CD4-positive, alpha-beta T cell (primary cell): ENCODE measurements around the gene UQCC3. TPM values are rescaled to one million over a fixed set of nuclear protein-coding genes. Genes with fewer than 3 reads are reported as not detected.

Experiments
- ATAC-seq: fragments of 200-7000 bp; cut with Tn5 transposase; one replicate; pipeline ENCODE4 v1.10.0; 2022; ENCODE audit warnings: mild to moderate bottlenecking; ENCODE audit not compliant: poor library complexity
- CTCF ChIA-PET: fragments of 350-600 bp; sonication (Branson Sonifier 250); formaldehyde crosslinking; loops from one replicate; lab custom pipeline; 2021; ENCODE audit warnings: antibody characterized with exemption, inconsistent platforms; lab: Charles Lee
- POLR2A ChIA-PET: fragments of 350-600 bp; sonication (Branson Sonifier 250); formaldehyde crosslinking; loops from one replicate; lab custom pipeline; 2021; ENCODE audit warnings: antibody characterized with exemption, inconsistent platforms; lab: Charles Lee
- DNase-seq, 14 experiments: peaks; one replicate each; pipeline ENCODE4 v3.0.0-alpha.2; 2013 to 2020; ENCODE audit warnings: mixed read lengths in 2 of 14
- H3K27ac ChIP-seq, 2 donors: one replicate each; pipeline versions ENCODE4 v1.5.1 to v1.7.0; 2013; ENCODE audit warnings: low read length in 2 of 2, low read depth in 1 of 2, mild to moderate bottlenecking in 1 of 2
- H3K27me3 ChIP-seq, 2 experiments: 1 replicate in 1 of 2; 2 replicates in 1 of 2; pipeline versions ENCODE4 v1.6.1 to v1.7.0; 2013; ENCODE audit warnings: low read length in 2 of 2, control low read depth in 1 of 2, mild to moderate bottlenecking in 1 of 2, moderate library complexity in 1 of 2; ENCODE audit not compliant: insufficient read depth in 2 of 2, control insufficient read depth in 1 of 2
- H3K36me3 ChIP-seq: one replicate; pipeline ENCODE4 v1.6.1; 2013; ENCODE audit warnings: low read length, control low read depth; ENCODE audit not compliant: insufficient read depth
- H3K4me1 ChIP-seq: one replicate; pipeline ENCODE4 v1.6.1; 2013; ENCODE audit warnings: low read length, control low read depth; ENCODE audit not compliant: insufficient read depth
- H3K4me3 ChIP-seq: one replicate; pipeline ENCODE4 v1.5.1; 2013; ENCODE audit warnings: mild to moderate bottlenecking, low read length, moderate library complexity
- H3K9me3 ChIP-seq, 2 experiments: 1 replicate in 1 of 2; 2 replicates in 1 of 2; pipeline versions ENCODE4 v1.6.1 to v1.7.0; 2013; ENCODE audit warnings: low read length in 2 of 2, mild to moderate bottlenecking in 2 of 2, control low read depth in 1 of 2, moderate library complexity in 1 of 2; ENCODE audit not compliant: control insufficient read depth in 1 of 2, insufficient read depth in 1 of 2
- H3K27ac Mint-ChIP-seq: one replicate; pipeline ENCODE4 v1.8.0; 2020; ENCODE audit warnings: mixed read lengths
- H3K27me3 Mint-ChIP-seq: one replicate; pipeline ENCODE4 v1.8.0; 2021; ENCODE audit warnings: mixed read lengths
- H3K36me3 Mint-ChIP-seq: one replicate; pipeline ENCODE4 v1.8.0; 2021; ENCODE audit warnings: low read depth, mixed read lengths
- H3K4me1 Mint-ChIP-seq: one replicate; pipeline ENCODE4 v1.8.0; 2021; ENCODE audit warnings: low read depth, mixed read lengths
- H3K4me3 Mint-ChIP-seq: one replicate; pipeline ENCODE4 v1.8.0; 2020; ENCODE audit warnings: mild to moderate bottlenecking, mixed read lengths
- H3K9me3 Mint-ChIP-seq: one replicate; pipeline ENCODE4 v1.8.0; 2020; ENCODE audit warnings: mixed read lengths
- intact Hi-C, 2 experiments: fragments of 100-400 bp; cut with DNase I in 1 of 2; cut with micrococcal nuclease in 1 of 2; formaldehyde crosslinking; loops; one replicate each; pipeline versions ENCODE4 v1.15.1 to v1.9.0; 2023 to 2025; cut with DNase I, micrococcal nuclease
- total RNA-seq, 174 experiments: library from RNA in 2 of 174; stranded (reverse) in 2 of 174; gene quantifications; one replicate each; pipeline ENCODE4 v1.2.3 and lab custom pipeline; 2021 to 2026
- TF ChIP-seq, protein P1 (sequence below): fragments of 200-600 bp; IDR thresholded peaks from one replicate; pipeline ENCODE4 v1.8.0; 2022; ENCODE audit warnings: antibody characterized with exemption, mild to moderate bottlenecking

Gene UQCC3
- total RNA-seq, 2 experiments from 2014 or later = 1.5 to 2.3 TPM

DNA sequence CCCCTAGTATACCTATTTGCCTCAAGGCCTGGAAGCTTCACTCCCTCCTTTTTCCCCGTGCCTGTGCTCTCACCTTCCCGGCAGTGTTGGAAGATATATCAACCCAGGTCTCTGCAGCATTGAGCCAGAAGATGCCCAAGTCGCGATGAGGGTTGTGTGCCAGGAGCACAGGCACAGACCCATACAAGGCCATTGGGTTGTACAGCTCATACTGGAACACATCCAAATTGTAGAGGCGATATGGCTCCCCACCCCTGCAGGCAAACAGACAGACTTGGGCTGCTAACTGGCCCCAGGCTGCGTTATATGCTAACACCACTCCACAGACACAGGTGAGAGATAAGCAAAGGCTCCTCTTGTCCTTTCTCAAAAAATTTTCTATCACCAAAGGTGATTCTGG, 39.0 kb upstream of the UQCC3 start:
- Mint-ChIP-seq H3K36me3 (peaks cover 96% of the 10 kb centered on the region), H3K27ac (peak overlapping the region; percentile 30)
- POLR2A ChIA-PET = interaction anchor here (1.9 kb wide), 1 partner anchor 41 kb away, joined by 5 read pairs; the partner anchor contains the start of gene TUT1

DNA sequence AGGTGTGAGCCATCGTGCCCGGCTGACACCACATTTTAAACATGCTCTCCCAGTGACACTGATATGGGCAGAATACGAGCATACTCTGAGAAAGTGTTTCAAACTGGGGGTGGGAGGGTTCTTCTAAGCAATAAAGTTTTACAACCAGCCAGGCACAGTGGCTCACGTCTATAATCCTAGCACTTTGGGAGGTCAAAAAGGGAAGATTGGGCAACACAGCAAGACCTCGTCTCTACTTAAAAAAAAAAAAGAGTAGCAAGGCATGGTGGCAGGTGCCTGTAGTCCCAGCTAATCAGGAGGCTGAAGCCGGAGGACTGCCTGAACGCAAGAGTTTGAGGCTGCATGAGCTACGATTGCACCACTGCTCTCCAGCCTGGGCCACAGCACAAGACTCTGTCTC, 27.3 kb upstream of the UQCC3 start:
- H3K36me3 ChIP-seq = peaks cover 41% of the 10 kb centered on the region
- H3K4me1 Mint-ChIP-seq = peaks cover 43% of the 10 kb centered on the region
- CTCF ChIA-PET = interaction anchor here (0.5 kb wide), 1 partner anchor 189 kb away, joined by 3 read pairs; the partner anchor contains the start of gene TEX54

More for the DNA sequence above, 39.0 kb upstream of the UQCC3 start:
- Mint-ChIP-seq H3K9me3 (no peaks in the 10 kb centered on the region), H3K4me3 (no peak overlapping the region), H3K4me1 (peaks cover 19% of the 10 kb centered on the region), H3K27me3 (no peaks in the 10 kb centered on the region)
- DNase-seq = no peak
- ATAC-seq = no peak
- Histone ChIP-seq H3K9me3 (no peaks in the 10 kb centered on the region), H3K27ac (no peak overlapping the region), H3K36me3 (peaks cover 92% of the 10 kb centered on the region), H3K4me1 (peaks cover 27% of the 10 kb centered on the region), H3K4me3 (no peak overlapping the region), H3K27me3 (no peaks in the 10 kb centered on the region)
- TF ChIP-seq, protein P1, sequence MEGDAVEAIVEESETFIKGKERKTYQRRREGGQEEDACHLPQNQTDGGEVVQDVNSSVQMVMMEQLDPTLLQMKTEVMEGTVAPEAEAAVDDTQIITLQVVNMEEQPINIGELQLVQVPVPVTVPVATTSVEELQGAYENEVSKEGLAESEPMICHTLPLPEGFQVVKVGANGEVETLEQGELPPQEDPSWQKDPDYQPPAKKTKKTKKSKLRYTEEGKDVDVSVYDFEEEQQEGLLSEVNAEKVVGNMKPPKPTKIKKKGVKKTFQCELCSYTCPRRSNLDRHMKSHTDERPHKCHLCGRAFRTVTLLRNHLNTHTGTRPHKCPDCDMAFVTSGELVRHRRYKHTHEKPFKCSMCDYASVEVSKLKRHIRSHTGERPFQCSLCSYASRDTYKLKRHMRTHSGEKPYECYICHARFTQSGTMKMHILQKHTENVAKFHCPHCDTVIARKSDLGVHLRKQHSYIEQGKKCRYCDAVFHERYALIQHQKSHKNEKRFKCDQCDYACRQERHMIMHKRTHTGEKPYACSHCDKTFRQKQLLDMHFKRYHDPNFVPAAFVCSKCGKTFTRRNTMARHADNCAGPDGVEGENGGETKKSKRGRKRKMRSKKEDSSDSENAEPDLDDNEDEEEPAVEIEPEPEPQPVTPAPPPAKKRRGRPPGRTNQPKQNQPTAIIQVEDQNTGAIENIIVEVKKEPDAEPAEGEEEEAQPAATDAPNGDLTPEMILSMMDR = no peak
- intact Hi-C loops = no loop called here
- CTCF ChIA-PET = no interaction called here

DNA sequence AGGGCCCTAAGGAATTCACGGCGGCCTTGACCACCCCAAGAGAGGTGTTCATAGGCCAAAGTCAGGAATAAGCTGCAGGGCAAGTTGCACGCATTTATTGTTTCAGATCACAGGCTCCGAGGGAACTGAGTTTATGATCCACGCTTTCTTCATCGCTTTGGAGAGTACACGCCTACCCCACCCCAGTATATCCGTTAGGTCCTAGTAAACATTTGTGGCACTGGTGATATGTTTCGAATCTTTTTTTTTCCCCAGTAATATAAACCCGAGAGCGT, 25.9 kb upstream of the UQCC3 start:
- Histone ChIP-seq H3K9me3 (no peaks in the 10 kb centered on the region), H3K4me3 (peak overlapping the region; percentile 98), H3K27ac (peak overlapping the region; percentile 82 to 97), H3K36me3 (peaks cover 46% of the 10 kb centered on the region), H3K4me1 (peaks cover 46% of the 10 kb centered on the region), H3K27me3 (no peaks in the 10 kb centered on the region)
- peak overlapping the region; percentile 96 for H3K4me3 Mint-ChIP-seq
- TF ChIP-seq, protein P1 = no peak
- CTCF ChIA-PET = interaction anchor here (1.0 to 1.9 kb wide), 3 partner anchors 19 to 221 kb away, joined by 3 to 6 read pairs (median 4); partner anchors contain the start of genes C11orf98 and CSKMT
- ATAC-seq (no peak), DNase-seq (peak in 1 of 14 experiments; percentile 30)
- peaks cover 35% of the 10 kb centered on the region for H3K4me1 Mint-ChIP-seq
- peak overlapping the region; percentile 99 for H3K27ac Mint-ChIP-seq
- H3K27me3 Mint-ChIP-seq = no peaks in the 10 kb centered on the region
- intact Hi-C loops = no loop called here
- H3K9me3 Mint-ChIP-seq = no peaks in the 10 kb centered on the region
- POLR2A ChIA-PET = interaction anchor here (1.1 to 7.0 kb wide), 15 partner anchors 8 to 108 kb away, joined by 4 to 77 read pairs (median 12); partner anchors contain the start of genes B3GAT3, C11orf98, CSKMT and EEF1G
- H3K36me3 Mint-ChIP-seq = peaks cover 38% of the 10 kb centered on the region

More for the DNA sequence above, 27.3 kb upstream of the UQCC3 start:
- POLR2A ChIA-PET = interaction anchor here (0.6 to 7.0 kb wide), 4 partner anchors 21 to 63 kb away, joined by 3 to 77 read pairs (median 24); partner anchors contain the start of genes BSCL2, C11orf98, CSKMT and GNG3
- DNase-seq = no peak
- Mint-ChIP-seq H3K36me3 (peaks cover 44% of the 10 kb centered on the region), H3K4me3 (peak overlapping the region; percentile 65), H3K27me3 (no peaks in the 10 kb centered on the region), H3K27ac (peak overlapping the region; percentile 99), H3K9me3 (no peaks in the 10 kb centered on the region)
- intact Hi-C loops = no loop called here
- TF ChIP-seq, protein P1 = no peak
- Histone ChIP-seq H3K4me3 (no peak overlapping the region), H3K27ac (peak overlapping the region in 1 of 2 donors; percentile 1), H3K27me3 (no peaks in the 10 kb centered on the region), H3K9me3 (no peaks in the 10 kb centered on the region), H3K4me1 (peaks cover 60% of the 10 kb centered on the region)
- no peak for ATAC-seq
